ENCODE measurements around the gene DGKI. TPM values are rescaled to one million over a fixed set of nuclear protein-coding genes. Genes with fewer than 3 reads are reported as not detected.

The DGKI gene
- total and polyA plus RNA-seq, 9 of the 15 experiments (the other 6 are each of a cell fraction or from before 2014, with no cell fraction given), result 0.11 to 0.54 (median 0.15) TPM; not detected in 5

GRCh38 chr7:137716061-137716460, 130.7 kb downstream of the DGKI start:
- H3K4me3 ChIP-seq, result no peak overlapping the region
- intact Hi-C loops (cut with micrococcal nuclease), result no loop called here
- no peaks in the 10 kb centered on the region for H3K9me1 ChIP-seq (ENCODE audit: control insufficient read depth, insufficient read depth, low read length)
- no peak overlapping the region for H3K27ac ChIP-seq (ENCODE audit: extremely low read depth, low read depth, low read length)
- H3K79me2 ChIP-seq (ENCODE audit: control insufficient read depth, insufficient read depth, low read length), result no peaks in the 10 kb centered on the region
- H3K9me3 ChIP-seq (replicated peaks; ENCODE audit: control insufficient read depth, insufficient read depth, low read depth, low read length), result no peaks in the 10 kb centered on the region
- H3K4me1 ChIP-seq (replicated peaks in 1 of 2; ENCODE audit: control insufficient read depth in 2 of 2, insufficient read depth in 2 of 2, low read length in 2 of 2), result no peaks in the 10 kb centered on the region
- H3K36me3 ChIP-seq (ENCODE audit: control insufficient read depth, insufficient read depth, low read length), result no peaks in the 10 kb centered on the region
- H3K27me3 ChIP-seq (ENCODE audit: control insufficient read depth in 2 of 2, insufficient read depth in 2 of 2, low read length in 2 of 2), result peaks cover 9 to 11% of the 10 kb centered on the region in 2 experiments; a peak in 4 of 5 replicates
- no peak overlapping the region for H3K4me2 ChIP-seq (ENCODE audit: insufficient read depth, low read length)
- FAIRE-seq, result no peak
- H4K20me1 ChIP-seq (replicated peaks; ENCODE audit: control insufficient read depth, insufficient read depth, low read length), result no peaks in the 10 kb centered on the region
- ATAC-seq, result no peak
- BruUV-seq (replicated peaks), result no TSS peak
- no peak overlapping the region for H2AFZ ChIP-seq (ENCODE audit: low read depth, low read length)
- no peak overlapping the region for H3K9ac ChIP-seq (ENCODE audit: insufficient read depth in 1 of 2, low read depth in 2 of 2, low read length in 2 of 2)
- POLR2A ChIA-PET, result interaction anchor here (0.6 kb wide), 1 partner anchor 60 kb away, joined by 3 read pairs; no protein-coding TSS in a partner anchor
- CTCF ChIA-PET (ENCODE audit: low intra/inter-chr PET ratio), result no interaction called here
- DNase-seq (ENCODE audit: extremely low read depth in 1 of 4, low spot score in 3 of 4), result no peak
- in situ Hi-C loops (cut with MboI), result no loop called here
- WGBS (ENCODE audit: insufficient coverage, low coverage, missing lambda C conversion rate), result 4% methylated on average over 5 of the region's 5 CpGs
- TF ChIP-seq RBFOX2 (IDR thresholded peaks at IDR 0.05; ENCODE audit: low read depth, low read length) (no peak), ETV5 (CRISPR knock-in tag; IDR thresholded peaks at IDR 0.05; ENCODE audit: low read depth) (no peak), CXXC5 (CRISPR knock-in tag; IDR thresholded peaks at IDR 0.05) (no peak), ATF6 (CRISPR knock-in tag; IDR thresholded peaks at IDR 0.05) (no peak), CBFB (CRISPR knock-in tag; IDR thresholded peaks at IDR 0.05) (no peak)
